ENCODE results near the gene PILRB.
A peak's percentile ranks its signal among the peaks of the same experiment; 100 is the strongest.
"Not testable (repeated sequence)": the region's sequence is repeated elsewhere in the genome, so short reads cannot be mapped to it uniquely, and the experiment has no call there.

Gene PILRB

GRCh38 chr7:100358027-100358856 is at the start of gene PILRB:
TSS of gene PILRB (plus strand) at chr7:100358117. CDS start at chr7:100358303, 186 bp downstream.
- no peak for DNase-seq (ENCODE audit: low read depth)

- not testable (repeated sequence) for DNase-seq (ENCODE audit: low read depth)
Observed at GRCh38 chr7:100318329-100318728, 39.6 kb upstream of the PILRB start.

GRCh38 chr7:100321648-100322047 is 36.3 kb upstream of the PILRB start:
- not testable (repeated sequence) for DNase-seq (ENCODE audit: low read depth)

GRCh38 chr7:100324194-100324593 is 33.7 kb upstream of the PILRB start:
- DNase-seq (ENCODE audit: low read depth), result not testable (repeated sequence)

GRCh38 chr7:100325671-100326070 is 32.2 kb upstream of the PILRB start:
- DNase-seq (ENCODE audit: low read depth), result not testable (repeated sequence)

- not testable (repeated sequence) for DNase-seq (ENCODE audit: low read depth)
Observed at GRCh38 chr7:100326914-100327313, 31.0 kb upstream of the PILRB start.

- peak; percentile 62 for DNase-seq (ENCODE audit: low read depth)
Observed at GRCh38 chr7:100335566-100336466, 22.1 kb upstream of the PILRB start.

GRCh38 chr7:100338083-100338696 is 19.7 kb upstream of the PILRB start:
- not testable (repeated sequence) for DNase-seq (ENCODE audit: low read depth)

- DNase-seq (ENCODE audit: low read depth), result not testable (repeated sequence)
Observed at GRCh38 chr7:100341286-100341685, 16.6 kb upstream of the PILRB start.

GRCh38 chr7:100342765-100343164 is 15.2 kb upstream of the PILRB start:
- no peak for DNase-seq (ENCODE audit: low read depth)

- DNase-seq (ENCODE audit: low read depth), result not testable (repeated sequence)
Observed at GRCh38 chr7:100344124-100344559, 13.8 kb upstream of the PILRB start.

- not testable (repeated sequence) for DNase-seq (ENCODE audit: low read depth)
Observed at GRCh38 chr7:100344560-100345287, 13.2 kb upstream of the PILRB start.

GRCh38 chr7:100345288-100345672 is 12.6 kb upstream of the PILRB start:
- not testable (repeated sequence) for DNase-seq (ENCODE audit: low read depth)

GRCh38 chr7:100346921-100347320 is 11.0 kb upstream of the PILRB start:
- no peak for DNase-seq (ENCODE audit: low read depth)

- DNase-seq (ENCODE audit: low read depth), result no peak
Observed at GRCh38 chr7:100348805-100349204, 9.1 kb upstream of the PILRB start.

GRCh38 chr7:100349757-100350156 is 8.2 kb upstream of the PILRB start:
- no peak for DNase-seq (ENCODE audit: low read depth)

- no peak for DNase-seq (ENCODE audit: low read depth)
Observed at GRCh38 chr7:100351657-100352058, 6.3 kb upstream of the PILRB start.

GRCh38 chr7:100352230-100352781 is 5.6 kb upstream of the PILRB start:
- not testable (repeated sequence) for DNase-seq (ENCODE audit: low read depth)

- DNase-seq (ENCODE audit: low read depth), result no peak
Observed at GRCh38 chr7:100352984-100353684, 4.8 kb upstream of the PILRB start.

GRCh38 chr7:100353685-100354330 is 4.1 kb upstream of the PILRB start:
- no peak for DNase-seq (ENCODE audit: low read depth)

All from HS-5 (cell line).